ENCODE data around the gene TBX3.

TBX3 gene

GRCh38 chr12:114668151-114668885, 15.7 kb downstream of the TBX3 start:
- TF ChIP-seq CTCF (IDR thresholded peaks at IDR 0.05; ENCODE audit: low read depth, low read length, missing control alignments), result peak; percentile 40
- DNase-seq (ENCODE audit: extremely low read depth, low read depth), result no peak

GRCh38 chr12:114667669-114668150, 16.3 kb downstream of the TBX3 start:
- H3K4me3 ChIP-seq (replicated peaks; ENCODE audit: low read depth, low read length), result peak overlapping the region; percentile 73
- no peak for DNase-seq (ENCODE audit: extremely low read depth, low read depth)
- no peak for TF ChIP-seq CTCF (IDR thresholded peaks at IDR 0.05; ENCODE audit: low read depth, low read length, missing control alignments)

More at GRCh38 chr12:114668151-114668885, 15.7 kb downstream of the TBX3 start:
- peak overlapping the region; percentile 73 for H3K4me3 ChIP-seq (replicated peaks; ENCODE audit: low read depth, low read length)

- peak; percentile 94 for DNase-seq (ENCODE audit: extremely low read depth, low read depth)
- H3K4me3 ChIP-seq (replicated peaks; ENCODE audit: low read depth, low read length), result peak overlapping the region; percentile 73
- no peak for TF ChIP-seq CTCF (IDR thresholded peaks at IDR 0.05; ENCODE audit: low read depth, low read length, missing control alignments)
Measured at GRCh38 chr12:114666746-114667668, 17.0 kb downstream of the TBX3 start.

- DNase-seq (ENCODE audit: extremely low read depth, low read depth), result no peak
- peak overlapping the region; percentile 73 for H3K4me3 ChIP-seq (replicated peaks; ENCODE audit: low read depth, low read length)
- TF ChIP-seq CTCF (IDR thresholded peaks at IDR 0.05; ENCODE audit: low read depth, low read length, missing control alignments), result no peak
Measured at GRCh38 chr12:114665411-114666260, 18.3 kb downstream of the TBX3 start.

GRCh38 chr12:114664651-114665320, 19.2 kb downstream of the TBX3 start:
- DNase-seq (ENCODE audit: extremely low read depth, low read depth), result no peak
- H3K4me3 ChIP-seq (replicated peaks; ENCODE audit: low read depth, low read length), result peak overlapping the region; percentile 45
- TF ChIP-seq CTCF (IDR thresholded peaks at IDR 0.05; ENCODE audit: low read depth, low read length, missing control alignments), result no peak

All from HFF-Myc (cell line).